Measurements from ENCODE around the gene MAP4K5. TPM values are rescaled to one million over a fixed set of nuclear protein-coding genes. Genes with fewer than 3 reads are reported as not detected.

The MAP4K5 gene
- total RNA-seq, 2 donors from 2014 or later, result 36.3 to 39.9 TPM

DNA sequence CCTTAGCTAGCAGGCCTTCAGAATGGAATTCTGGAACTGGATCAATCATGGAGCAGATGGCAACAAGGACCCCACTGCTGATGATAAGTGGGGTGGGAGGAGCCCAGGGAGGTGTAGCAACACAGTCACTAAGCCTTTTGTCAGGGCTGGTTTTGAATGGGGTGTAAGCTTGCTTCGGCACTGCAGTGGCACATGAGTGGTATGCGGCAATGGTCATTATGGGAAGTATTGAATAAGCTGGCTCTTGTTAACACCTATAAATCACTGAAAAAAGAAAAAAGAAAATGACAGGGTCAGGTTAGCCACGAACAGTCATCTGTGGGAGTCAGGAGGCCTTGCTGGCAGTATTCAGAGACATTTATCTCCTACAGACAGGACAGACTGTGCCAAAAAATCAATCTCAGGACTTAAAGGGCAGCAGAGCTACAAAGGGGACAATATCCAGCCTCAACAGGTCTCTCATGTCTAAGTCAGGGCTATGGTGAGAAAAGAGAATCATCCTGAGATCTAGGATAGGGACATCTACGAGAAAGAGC lies 154.8 kb downstream of the MAP4K5 start:
- ATAC-seq (no peak), DNase-seq (no peak)
- no peaks in the 10 kb centered on the region for H3K36me3 Mint-ChIP-seq (ENCODE audit: low read depth)
- H3K9me3 ChIP-seq (ENCODE audit: control insufficient read depth, low read length, poor library complexity, severe bottlenecking), result no peaks in the 10 kb centered on the region
- H3K27me3 Mint-ChIP-seq, result no peaks in the 10 kb centered on the region
- H3K27ac Mint-ChIP-seq, result no peak overlapping the region
- H3K4me3 Mint-ChIP-seq, result no peak overlapping the region
- peaks cover 3% of the 10 kb centered on the region for H3K4me1 Mint-ChIP-seq

DNA sequence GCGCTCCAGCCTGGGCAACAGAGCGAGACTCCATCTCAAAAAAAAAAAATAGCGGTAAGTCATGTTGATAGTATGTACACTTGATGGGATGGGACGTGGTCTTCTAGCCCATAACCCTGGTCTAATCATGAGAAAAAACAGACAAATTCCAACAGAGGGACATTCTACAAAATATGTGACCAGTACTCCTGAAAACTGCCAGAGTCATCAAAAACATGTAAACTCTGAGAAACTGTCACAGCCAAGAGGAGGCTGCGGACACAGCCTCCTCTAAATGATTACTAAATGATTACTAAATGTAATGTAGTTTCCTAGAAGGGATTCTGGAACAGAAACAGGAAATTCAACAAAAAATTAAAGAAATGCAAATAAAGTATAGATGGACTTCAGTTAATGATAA lies 156.6 kb downstream of the MAP4K5 start:
- H3K4me1 Mint-ChIP-seq, result peaks cover 3% of the 10 kb centered on the region
- DNase-seq (no peak), ATAC-seq (no peak)
- H3K27ac Mint-ChIP-seq, result no peak overlapping the region
- no peaks in the 10 kb centered on the region for H3K9me3 ChIP-seq (ENCODE audit: control insufficient read depth, low read length, poor library complexity, severe bottlenecking)
- no peaks in the 10 kb centered on the region for H3K27me3 Mint-ChIP-seq
- H3K4me3 Mint-ChIP-seq, result no peak overlapping the region
- H3K36me3 Mint-ChIP-seq (ENCODE audit: low read depth), result no peaks in the 10 kb centered on the region

DNA sequence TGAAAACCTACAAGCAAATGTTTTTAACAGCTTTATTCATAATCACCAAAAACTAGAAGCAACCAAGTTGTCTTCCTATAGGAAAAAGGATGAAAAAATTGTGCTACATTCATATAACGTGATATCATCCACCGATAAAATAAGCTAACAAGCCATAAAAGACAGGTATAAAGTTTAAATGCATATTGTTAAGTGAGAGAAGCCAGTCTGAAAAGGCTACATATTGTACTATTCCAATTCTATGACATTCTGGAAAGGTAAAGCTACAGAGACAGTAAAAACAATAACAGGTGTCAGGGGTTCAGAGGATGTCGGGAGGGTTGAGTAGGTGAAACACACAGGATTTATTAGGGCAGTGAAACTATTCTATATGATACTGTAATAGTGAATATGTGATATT lies 158.4 kb downstream of the MAP4K5 start:
- DNase-seq, result no peak
- Mint-ChIP-seq H3K27me3 (no peaks in the 10 kb centered on the region), H3K36me3 (ENCODE audit: low read depth) (no peaks in the 10 kb centered on the region), H3K4me1 (peaks cover 3% of the 10 kb centered on the region), H3K27ac (no peak overlapping the region), H3K4me3 (no peak overlapping the region)
- no peak for ATAC-seq
- no peaks in the 10 kb centered on the region for H3K9me3 ChIP-seq (ENCODE audit: control insufficient read depth, low read length, poor library complexity, severe bottlenecking)

DNA sequence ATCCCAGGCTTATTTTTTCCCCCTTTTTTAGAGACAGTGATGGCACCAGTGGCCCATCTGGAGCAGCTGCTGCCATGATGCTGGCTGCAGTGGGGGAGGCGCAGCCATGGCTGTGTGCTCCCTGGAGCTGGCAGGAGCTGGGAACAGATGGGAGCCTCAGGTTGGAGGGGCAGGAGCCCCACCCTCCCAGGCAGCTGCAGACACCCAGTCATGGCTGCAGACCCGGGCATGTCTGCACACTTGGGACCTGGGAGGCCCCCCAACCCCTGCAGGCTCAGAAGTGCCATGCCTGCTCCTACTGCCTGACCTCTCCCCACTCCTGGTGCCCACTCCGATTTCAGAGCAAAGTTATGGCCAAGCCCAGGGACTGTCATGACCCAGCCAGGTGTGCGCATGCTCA lies 160.8 kb downstream of the MAP4K5 start:
- no peak for ATAC-seq
- H3K27me3 Mint-ChIP-seq, result no peaks in the 10 kb centered on the region
- peaks cover 1% of the 10 kb centered on the region for H3K36me3 Mint-ChIP-seq (ENCODE audit: low read depth)
- DNase-seq, result no peak
- no peak overlapping the region for H3K27ac Mint-ChIP-seq
- peaks cover 6% of the 10 kb centered on the region for H3K4me1 Mint-ChIP-seq
- no peak overlapping the region for H3K4me3 Mint-ChIP-seq
- H3K9me3 ChIP-seq (ENCODE audit: control insufficient read depth, low read length, poor library complexity, severe bottlenecking), result no peaks in the 10 kb centered on the region

Other genes starting within 250 kb of the MAP4K5 start
- 1 to 10 TPM; 1.8 to 4.1 TPM for gene L2HGDH, start 220.3 kb downstream of the MAP4K5 start, total RNA-seq
- 10 to 100 TPM; 12.0 to 16.1 TPM for gene DMAC2L, start 220.2 kb downstream of the MAP4K5 start, total RNA-seq
- gene CDKL1, start 135.7 kb downstream of the MAP4K5 start, total RNA-seq, result 1 to 10 TPM; 5.1 to 10.0 TPM
- gene ATL1, start 27.6 kb upstream of the MAP4K5 start, total RNA-seq, result 1 to 10 TPM; 1.6 to 5.2 TPM
- gene SAV1, start 135.7 kb upstream of the MAP4K5 start, total RNA-seq, result 10 to 100 TPM in 1 of 2 donors, 1 to 10 TPM in 1; 8.1 to 18.5 TPM

Measured in T-helper 17 cell (primary cell).